ENCODE data around the gene TBX3.

GRCh38 chr12:114687802-114688201 lies 3.8 kb upstream of the TBX3 start:
- TF ChIP-seq, protein P1, sequence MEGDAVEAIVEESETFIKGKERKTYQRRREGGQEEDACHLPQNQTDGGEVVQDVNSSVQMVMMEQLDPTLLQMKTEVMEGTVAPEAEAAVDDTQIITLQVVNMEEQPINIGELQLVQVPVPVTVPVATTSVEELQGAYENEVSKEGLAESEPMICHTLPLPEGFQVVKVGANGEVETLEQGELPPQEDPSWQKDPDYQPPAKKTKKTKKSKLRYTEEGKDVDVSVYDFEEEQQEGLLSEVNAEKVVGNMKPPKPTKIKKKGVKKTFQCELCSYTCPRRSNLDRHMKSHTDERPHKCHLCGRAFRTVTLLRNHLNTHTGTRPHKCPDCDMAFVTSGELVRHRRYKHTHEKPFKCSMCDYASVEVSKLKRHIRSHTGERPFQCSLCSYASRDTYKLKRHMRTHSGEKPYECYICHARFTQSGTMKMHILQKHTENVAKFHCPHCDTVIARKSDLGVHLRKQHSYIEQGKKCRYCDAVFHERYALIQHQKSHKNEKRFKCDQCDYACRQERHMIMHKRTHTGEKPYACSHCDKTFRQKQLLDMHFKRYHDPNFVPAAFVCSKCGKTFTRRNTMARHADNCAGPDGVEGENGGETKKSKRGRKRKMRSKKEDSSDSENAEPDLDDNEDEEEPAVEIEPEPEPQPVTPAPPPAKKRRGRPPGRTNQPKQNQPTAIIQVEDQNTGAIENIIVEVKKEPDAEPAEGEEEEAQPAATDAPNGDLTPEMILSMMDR (IDR thresholded peaks at IDR 0.05; ENCODE audit: low read length), result no peak
- TF ChIP-seq EZH2 (optimal IDR thresholded peaks at IDR 0.05; ENCODE audit: low read depth, low read length), result no peak
- no peak for TF ChIP-seq EZH2phosphoT487 (IDR thresholded peaks at IDR 0.05; ENCODE audit: low read length)

Data from MM.1S (cell line).